ENCODE data around the gene REG3G. TPM values are rescaled to one million over a fixed set of nuclear protein-coding genes. Genes with fewer than 3 reads are reported as not detected.

Gene REG3G
- total RNA-seq, 1 experiment from 2014 or later, result not detected

GRCh38 chr2:78993518-78994148 lies 31.9 kb upstream of the REG3G start:
- TF ChIP-seq EZH2 (IDR thresholded peaks at IDR 0.05; ENCODE audit: borderline replicate concordance, low read depth, low read length, poor library complexity, severe bottlenecking), result no peak
- TF ChIP-seq, protein P1, sequence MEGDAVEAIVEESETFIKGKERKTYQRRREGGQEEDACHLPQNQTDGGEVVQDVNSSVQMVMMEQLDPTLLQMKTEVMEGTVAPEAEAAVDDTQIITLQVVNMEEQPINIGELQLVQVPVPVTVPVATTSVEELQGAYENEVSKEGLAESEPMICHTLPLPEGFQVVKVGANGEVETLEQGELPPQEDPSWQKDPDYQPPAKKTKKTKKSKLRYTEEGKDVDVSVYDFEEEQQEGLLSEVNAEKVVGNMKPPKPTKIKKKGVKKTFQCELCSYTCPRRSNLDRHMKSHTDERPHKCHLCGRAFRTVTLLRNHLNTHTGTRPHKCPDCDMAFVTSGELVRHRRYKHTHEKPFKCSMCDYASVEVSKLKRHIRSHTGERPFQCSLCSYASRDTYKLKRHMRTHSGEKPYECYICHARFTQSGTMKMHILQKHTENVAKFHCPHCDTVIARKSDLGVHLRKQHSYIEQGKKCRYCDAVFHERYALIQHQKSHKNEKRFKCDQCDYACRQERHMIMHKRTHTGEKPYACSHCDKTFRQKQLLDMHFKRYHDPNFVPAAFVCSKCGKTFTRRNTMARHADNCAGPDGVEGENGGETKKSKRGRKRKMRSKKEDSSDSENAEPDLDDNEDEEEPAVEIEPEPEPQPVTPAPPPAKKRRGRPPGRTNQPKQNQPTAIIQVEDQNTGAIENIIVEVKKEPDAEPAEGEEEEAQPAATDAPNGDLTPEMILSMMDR (conservative IDR thresholded peaks at IDR 0.05; ENCODE audit: low read depth, low read length), result no peak
- intact Hi-C loops (cut with micrococcal nuclease; ENCODE audit: unreplicated experiment), result no loop called here
- ChIA-PET CTCF (no interaction called here), POLR2A (ENCODE audit: low non-redundant PET) (no interaction called here)
- no TSS peak for BruUV-seq (replicated peaks)
- H3K27ac ChIP-seq (ENCODE audit: low read depth, low read length, poor library complexity, severe bottlenecking), result no peak overlapping the region
- no peaks in the 10 kb centered on the region for H3K9me3 ChIP-seq (ENCODE audit: low read depth, low read length, poor library complexity, severe bottlenecking)
- no peaks in the 10 kb centered on the region for H3K4me1 ChIP-seq (ENCODE audit: insufficient read depth, low read length, poor library complexity, severe bottlenecking)
- no peaks in the 10 kb centered on the region for H3K36me3 ChIP-seq (ENCODE audit: insufficient read depth, low read length, poor library complexity, severe bottlenecking)
- no peak overlapping the region for H3K4me3 ChIP-seq (ENCODE audit: low read depth, low read length, poor library complexity, severe bottlenecking)
- H3K27me3 ChIP-seq (replicated peaks; ENCODE audit: insufficient read depth, low read depth, low read length, poor library complexity), result no peaks in the 10 kb centered on the region
- no peak for DNase-seq (ENCODE audit: low spot score)

- Histone ChIP-seq H3K36me3 (ENCODE audit: insufficient read depth, low read length, poor library complexity, severe bottlenecking) (no peaks in the 10 kb centered on the region), H3K27me3 (replicated peaks; ENCODE audit: insufficient read depth, low read depth, low read length, poor library complexity) (no peaks in the 10 kb centered on the region), H3K9me3 (ENCODE audit: low read depth, low read length, poor library complexity, severe bottlenecking) (no peaks in the 10 kb centered on the region), H3K4me1 (ENCODE audit: insufficient read depth, low read length, poor library complexity, severe bottlenecking) (no peaks in the 10 kb centered on the region), H3K4me3 (ENCODE audit: low read depth, low read length, poor library complexity, severe bottlenecking) (no peak overlapping the region), H3K27ac (ENCODE audit: low read depth, low read length, poor library complexity, severe bottlenecking) (no peak overlapping the region)
- intact Hi-C loops (cut with micrococcal nuclease; ENCODE audit: unreplicated experiment), result loop anchor here (5.0 kb wide), 1 partner anchor 927 kb away; no protein-coding TSS in a partner anchor
- no peak for DNase-seq (ENCODE audit: low spot score)
- POLR2A ChIA-PET (ENCODE audit: low non-redundant PET), result no interaction called here
- CTCF ChIA-PET, result no interaction called here
- BruUV-seq (replicated peaks), result no TSS peak
- TF ChIP-seq EZH2 (IDR thresholded peaks at IDR 0.05; ENCODE audit: borderline replicate concordance, low read depth, low read length, poor library complexity, severe bottlenecking), result no peak
- TF ChIP-seq, protein P1 (conservative IDR thresholded peaks at IDR 0.05; ENCODE audit: low read depth, low read length), result no peak
Measured at GRCh38 chr2:78994789-78995188, 30.7 kb upstream of the REG3G start.

GRCh38 chr2:78999406-78999805 lies 26.1 kb upstream of the REG3G start:
- BruUV-seq (replicated peaks), result no TSS peak
- intact Hi-C loops (cut with micrococcal nuclease; ENCODE audit: unreplicated experiment), result loop anchor here (5.0 kb wide), 1 partner anchor 932 kb away; no protein-coding TSS in a partner anchor
- Histone ChIP-seq H3K4me1 (ENCODE audit: insufficient read depth, low read length, poor library complexity, severe bottlenecking) (no peaks in the 10 kb centered on the region), H3K4me3 (ENCODE audit: low read depth, low read length, poor library complexity, severe bottlenecking) (no peak overlapping the region), H3K9me3 (ENCODE audit: low read depth, low read length, poor library complexity, severe bottlenecking) (no peaks in the 10 kb centered on the region), H3K27me3 (replicated peaks; ENCODE audit: insufficient read depth, low read depth, low read length, poor library complexity) (no peaks in the 10 kb centered on the region), H3K27ac (ENCODE audit: low read depth, low read length, poor library complexity, severe bottlenecking) (peak overlapping the region; percentile 0), H3K36me3 (ENCODE audit: insufficient read depth, low read length, poor library complexity, severe bottlenecking) (no peaks in the 10 kb centered on the region)
- CTCF ChIA-PET, result interaction anchor here (0.5 to 0.7 kb wide), 5 partner anchors 10 to 936 kb away, joined by 3 to 6 read pairs (median 5); no protein-coding TSS in a partner anchor
- POLR2A ChIA-PET (ENCODE audit: low non-redundant PET), result interaction anchor here (0.5 kb wide), 1 partner anchor 42 kb away, joined by 4 read pairs; no protein-coding TSS in a partner anchor
- peak; percentile 43 for DNase-seq (ENCODE audit: low spot score)
- TF ChIP-seq, protein P1 (conservative IDR thresholded peaks at IDR 0.05; ENCODE audit: low read depth, low read length), result peak; percentile 64
- no peak for TF ChIP-seq EZH2 (IDR thresholded peaks at IDR 0.05; ENCODE audit: borderline replicate concordance, low read depth, low read length, poor library complexity, severe bottlenecking)

Data from A673 (cell line).